HG02885 (cell line): ENCODE results near the gene ATIC.
"Not testable (repeated sequence)": the region's sequence is repeated elsewhere in the genome, so short reads cannot be mapped to it uniquely, and the experiment has no call there.

Experiments used
- ATAC-seq: cut with Tn5 transposase; IDR thresholded peaks from one replicate; pipeline ENCODE4 v1.9.1; 2021; ENCODE audit warnings: mild to moderate bottlenecking; ENCODE audit not compliant: unreplicated experiment, poor library complexity

Gene ATIC

DNA sequence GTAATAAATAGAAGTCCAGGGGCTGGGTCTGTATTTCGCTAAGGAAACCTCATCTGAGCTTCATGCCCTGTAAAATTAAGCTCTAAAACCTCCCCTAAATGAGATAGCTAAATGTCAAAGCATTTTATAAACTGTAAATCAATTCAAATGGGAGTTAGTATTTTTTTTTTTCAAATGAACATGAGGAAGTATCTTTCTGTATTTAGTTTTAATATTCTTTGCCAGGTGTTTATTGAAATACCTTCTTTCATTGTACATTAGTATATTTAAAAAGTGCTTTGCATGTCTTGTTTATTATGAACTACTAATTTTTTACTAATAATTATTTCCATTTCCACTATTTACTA, 47.7 kb downstream of the ATIC start:
- ATAC-seq, result no peak

DNA sequence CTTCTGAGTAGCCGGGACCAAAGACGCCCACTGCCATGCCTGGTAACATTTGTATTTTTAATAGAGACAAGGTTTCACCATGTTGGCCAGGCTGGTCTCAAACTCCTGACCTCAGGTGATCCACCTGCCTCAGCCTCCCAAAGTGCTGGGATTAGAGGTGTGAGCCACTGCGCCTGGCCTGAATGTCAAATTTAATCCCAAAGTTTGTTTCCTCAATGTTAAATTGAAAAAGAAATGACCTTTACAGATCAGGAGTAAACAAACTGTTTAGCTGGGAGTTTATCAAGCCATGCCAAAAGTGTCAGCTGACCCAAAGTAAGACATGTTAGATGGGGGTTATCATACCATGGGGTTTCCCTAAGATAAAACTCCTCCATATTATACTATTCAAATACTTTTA, 48.2 kb downstream of the ATIC start:
- ATAC-seq, result not testable (repeated sequence)

DNA sequence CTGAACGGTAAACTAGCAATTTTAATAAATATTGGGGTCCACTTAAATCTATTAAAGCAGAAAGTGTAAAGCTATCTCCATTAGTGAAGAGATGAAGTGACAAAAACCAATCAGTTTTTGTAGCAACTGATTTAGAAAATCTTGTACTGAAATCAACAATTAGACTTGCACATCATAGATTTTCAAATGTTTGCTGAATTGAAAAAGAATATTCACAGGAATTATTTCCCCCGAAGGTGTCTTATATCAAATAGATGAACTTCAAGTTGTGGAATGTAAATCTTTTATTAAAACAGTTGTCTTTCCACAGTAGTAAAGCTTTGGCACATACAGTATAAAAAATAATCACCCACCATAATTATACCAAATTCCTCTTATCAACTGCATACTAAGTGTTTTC, 48.7 kb downstream of the ATIC start:
- ATAC-seq, result no peak

DNA sequence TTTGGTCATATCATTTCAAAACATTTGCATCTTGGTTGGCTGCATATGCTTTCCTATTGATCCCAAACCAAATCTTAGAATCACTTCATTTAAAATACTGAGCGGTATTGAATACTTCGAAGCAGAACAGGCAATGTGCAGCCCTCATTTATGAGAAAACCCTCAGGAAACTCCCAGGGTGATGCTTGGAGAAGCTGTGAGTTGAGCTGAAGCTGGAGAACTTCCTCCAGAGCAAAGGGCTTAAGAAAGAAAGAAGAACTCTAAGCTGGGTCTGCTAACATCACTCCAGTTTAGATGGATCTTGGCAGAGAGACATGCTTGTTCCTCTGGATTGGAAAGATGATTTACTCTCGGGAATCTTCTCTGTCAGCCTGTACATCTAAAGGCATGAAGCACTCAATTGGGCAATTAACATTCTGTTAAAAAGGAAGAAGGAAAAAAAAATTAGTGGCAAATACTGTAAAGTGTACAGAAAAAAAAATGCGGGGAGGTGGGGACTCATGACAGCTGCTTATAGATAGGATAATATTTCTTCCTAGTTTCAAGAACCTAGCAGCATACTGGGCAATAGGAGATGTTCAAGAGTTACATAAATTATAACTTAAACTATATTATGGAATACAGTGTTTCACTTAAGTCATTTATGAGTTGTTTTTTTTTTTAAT, 49.5 kb downstream of the ATIC start:
- ATAC-seq, result no peak

DNA sequence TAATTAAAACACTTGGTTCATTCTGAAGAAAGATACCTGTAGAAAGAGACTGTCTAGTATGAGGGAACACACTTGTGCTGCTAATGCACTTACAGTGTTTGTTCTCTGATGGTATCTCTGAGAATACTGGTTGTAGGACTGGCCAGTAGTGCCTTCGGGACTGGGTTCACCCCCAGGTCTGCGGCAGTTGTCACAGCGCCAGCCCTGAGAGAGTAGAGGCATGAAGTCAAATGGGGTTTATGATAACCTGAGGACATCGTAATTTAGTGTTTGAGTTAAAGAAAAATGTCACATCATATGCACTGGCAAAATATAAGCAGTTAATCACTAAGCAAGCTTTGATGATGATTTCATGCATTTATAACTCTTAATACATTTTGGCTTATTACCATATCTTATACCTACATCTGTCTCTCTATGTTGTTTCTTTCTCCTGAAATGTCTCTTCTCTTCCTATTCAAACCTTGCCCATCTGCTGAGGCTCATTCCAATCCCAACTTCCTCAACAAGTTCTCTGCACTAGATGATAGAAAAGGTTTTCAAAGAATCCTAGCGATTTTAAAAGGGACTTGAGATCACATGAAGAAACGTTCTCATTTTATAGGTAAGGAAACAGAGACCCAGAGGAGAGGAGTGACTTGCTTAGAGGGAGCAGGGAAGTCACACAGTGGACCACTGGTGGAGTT, 50.2 kb downstream of the ATIC start:
- ATAC-seq, result no peak

DNA sequence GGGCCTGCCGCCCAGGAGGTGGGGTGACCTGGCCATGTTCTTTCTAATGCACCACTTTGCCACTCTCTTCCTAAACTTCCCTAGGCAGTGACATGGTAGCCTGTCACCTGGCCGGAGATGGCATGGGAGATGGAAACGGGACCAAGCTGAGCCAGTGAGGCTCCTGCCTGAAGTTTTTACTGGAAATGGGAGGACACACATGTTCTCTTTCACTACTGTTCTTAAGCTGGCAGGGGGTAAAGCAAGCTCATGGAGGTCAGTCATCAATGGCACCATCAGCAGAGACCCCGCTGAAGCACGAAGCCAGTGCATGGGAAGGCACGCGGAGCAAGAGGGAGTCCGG, 50.7 kb downstream of the ATIC start:
- no peak for ATAC-seq

DNA sequence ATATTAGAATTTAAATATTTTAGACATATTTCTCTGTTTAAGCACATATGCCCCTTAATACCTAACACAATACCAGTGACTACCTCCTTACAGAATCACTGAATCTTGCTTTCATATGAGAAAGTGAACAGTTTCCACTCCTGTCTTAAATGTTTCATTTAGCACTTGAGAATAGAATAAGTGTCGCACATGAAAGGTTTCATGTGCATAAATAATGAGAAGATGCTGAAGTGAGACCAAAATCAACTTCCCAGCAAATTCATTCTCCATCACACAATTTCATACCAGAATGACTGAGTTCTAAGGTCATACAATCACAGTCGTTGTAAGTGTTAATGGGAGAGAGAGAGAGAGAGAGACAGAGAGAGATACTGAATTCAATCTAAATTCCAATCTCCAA, 51.2 kb downstream of the ATIC start:
- ATAC-seq, result no peak

DNA sequence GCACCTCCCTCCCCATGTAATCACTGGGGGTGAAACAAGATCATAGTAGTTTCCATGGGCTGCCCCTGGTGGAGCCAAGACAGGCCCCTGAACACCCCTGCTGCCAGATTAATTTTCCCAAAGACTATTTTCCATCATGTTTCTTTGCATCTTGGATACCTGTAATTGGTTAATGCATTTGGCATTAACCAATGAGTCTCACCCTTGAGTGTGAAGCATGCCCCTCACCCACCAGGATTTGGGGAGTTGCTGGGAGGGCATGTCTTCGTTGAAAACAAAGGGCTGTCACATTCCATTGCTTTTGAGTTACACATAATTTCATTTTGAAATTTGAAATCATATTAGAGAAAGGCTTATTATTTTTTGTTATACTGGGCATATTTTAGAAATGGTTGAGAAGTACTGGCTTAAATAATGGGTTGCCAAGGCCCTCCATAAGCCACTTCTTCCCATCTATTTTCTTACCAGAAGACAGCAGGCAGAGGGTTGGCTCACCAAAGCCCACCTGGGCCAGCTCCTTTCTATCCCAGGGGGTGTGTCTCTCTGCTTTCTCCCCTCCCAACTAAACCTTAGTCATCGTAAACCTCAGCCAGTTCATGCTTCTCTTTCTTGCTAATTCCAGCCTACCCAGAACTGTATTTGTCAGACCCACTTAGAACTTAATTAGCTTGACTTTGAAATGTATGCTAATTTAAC, 51.8 kb downstream of the ATIC start:
- no peak for ATAC-seq

DNA sequence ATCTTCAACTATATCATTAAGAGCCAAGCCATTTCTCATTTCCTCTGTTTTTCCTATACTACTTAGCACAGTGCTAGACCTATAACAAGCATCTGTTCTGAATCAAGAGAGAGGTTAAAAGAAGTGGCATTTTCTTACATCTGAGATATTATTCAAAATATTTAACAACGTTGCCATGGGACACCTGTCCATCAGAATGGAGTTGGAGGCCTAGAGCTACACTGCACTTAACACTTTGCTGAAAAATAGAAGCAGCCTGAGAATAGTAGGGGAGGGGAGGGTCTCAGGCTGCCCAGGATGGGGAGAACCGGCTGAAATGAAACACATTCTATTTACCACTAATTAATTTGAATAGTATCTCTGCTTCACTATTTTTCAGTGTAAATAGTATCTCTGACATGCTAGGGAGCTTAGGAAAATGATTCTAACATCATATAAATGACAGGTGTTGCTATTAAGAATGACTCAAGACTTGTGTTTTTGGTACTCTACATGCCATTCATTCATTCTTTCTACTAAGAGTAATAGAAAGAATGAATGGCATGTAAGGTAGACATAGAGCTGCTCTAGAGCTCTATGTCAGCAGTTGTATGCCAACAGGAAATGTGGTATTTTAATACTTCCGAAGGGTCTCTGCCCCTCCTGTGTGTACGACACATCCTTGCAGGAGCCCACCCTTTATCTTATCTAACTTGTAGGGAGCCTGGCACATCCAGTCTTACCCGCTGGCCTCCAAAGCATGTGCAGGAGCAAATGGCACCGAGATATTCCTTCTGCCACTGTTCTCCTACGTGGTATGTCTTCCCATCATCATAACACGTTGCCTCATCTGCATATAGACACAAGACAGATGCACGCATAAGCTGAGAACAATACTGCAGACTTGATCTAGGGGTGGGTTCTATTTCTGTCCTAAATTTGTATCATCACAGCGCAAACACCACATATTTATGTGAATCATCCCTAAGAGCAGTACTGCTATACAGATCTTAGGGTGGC, 52.6 kb downstream of the ATIC start:
- ATAC-seq, result no peak

DNA sequence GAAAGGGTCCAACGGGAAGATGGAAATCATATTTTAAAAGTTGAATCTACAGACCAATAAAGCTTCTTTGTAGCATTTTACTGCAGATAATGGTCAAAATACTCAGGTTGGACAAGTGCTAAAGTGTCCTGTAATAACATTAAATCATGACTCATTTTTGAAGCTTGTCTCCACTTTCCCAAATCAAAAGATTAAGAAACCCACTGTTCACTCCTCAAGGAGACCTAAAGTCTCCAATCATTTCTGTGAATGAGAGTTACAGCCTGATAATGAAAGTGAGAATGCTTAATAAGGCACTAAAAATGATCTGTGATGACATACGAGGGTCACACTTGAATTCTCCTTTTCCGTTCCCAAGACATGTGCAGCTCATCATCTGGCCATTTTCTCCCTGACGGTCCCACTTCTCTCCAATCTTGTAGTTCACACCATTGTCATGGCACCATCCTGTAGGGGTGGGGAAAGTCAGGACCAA, 53.4 kb downstream of the ATIC start:
- ATAC-seq, result no peak

DNA sequence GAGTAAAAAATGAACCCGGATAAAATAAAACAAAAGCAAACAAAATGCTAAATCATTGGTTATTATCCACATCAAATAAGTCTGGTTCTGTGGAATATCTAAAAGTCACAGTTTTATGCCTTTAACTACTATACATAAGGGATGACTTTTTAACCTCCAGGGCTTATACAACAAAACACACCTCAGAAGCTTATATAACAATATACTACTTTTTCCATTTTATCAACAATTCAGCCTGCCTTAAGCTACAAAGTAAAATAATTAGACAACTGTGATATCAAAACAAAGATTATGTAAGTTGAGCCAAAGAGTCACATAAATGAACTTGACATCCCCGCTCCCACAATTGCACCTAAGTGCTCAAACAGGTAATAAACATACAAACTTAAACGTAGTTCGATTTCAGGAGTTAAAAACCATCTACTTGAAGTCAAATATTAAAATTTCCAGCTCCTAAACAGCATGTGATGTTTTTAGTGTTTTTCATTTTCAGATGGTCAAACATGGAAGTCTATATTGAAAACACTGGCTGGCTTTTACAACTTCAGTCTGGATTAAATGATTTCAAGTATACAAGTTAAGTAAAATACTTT, 54.7 kb downstream of the ATIC start:
- no peak for ATAC-seq

DNA sequence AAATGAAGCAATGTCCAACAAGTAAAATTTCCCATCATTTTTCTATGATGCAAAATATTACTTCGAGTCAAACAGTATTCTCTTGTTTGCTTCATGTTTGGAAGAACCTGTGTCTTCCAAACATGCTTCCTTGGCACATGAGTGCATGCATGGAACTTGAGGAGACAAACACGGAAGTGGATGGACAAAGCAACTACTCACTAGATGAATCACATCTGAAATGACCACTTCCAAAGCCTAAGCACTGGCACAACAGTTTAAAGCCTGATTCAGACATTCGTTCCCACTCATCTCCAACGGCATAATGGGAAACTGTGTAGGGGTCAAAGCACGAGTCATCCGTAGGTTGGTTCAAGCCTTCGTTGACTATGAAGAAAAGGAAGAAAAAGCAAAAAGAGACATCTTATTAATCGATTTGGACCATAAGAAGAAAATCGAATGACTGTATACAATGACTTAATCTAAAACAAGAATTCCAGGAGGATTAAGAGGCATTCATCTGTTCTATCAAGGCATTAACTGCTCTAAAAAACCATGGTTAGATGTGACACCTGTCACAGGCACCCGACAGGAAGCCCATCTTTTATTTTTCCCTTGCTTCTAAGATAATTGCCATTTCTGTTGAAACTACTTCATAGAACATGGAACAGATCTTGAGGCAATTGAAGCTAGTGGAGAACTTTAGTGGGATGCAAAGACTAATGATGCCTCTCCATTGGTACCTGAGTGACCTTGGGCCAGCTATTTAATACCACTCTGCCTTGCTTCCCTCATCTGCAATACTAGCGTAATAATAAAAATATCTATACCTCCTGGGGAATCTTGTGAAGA, 56.0 kb downstream of the ATIC start:
- no peak for ATAC-seq

DNA sequence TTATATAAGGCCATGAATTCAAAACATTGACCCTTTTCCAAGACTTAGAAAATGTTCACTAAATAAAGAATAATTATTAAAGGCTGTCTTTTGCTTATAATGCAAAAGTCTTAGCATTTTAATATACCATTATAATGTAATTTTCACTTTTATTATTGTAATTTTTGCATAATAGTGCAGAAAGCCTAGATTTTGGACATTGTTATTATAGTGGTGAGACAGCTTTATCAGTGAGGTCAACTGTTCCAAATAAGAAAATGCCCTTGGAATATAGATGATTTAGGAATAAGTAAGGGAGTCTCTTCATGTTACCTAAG, 56.6 kb downstream of the ATIC start:
- no peak for ATAC-seq

DNA sequence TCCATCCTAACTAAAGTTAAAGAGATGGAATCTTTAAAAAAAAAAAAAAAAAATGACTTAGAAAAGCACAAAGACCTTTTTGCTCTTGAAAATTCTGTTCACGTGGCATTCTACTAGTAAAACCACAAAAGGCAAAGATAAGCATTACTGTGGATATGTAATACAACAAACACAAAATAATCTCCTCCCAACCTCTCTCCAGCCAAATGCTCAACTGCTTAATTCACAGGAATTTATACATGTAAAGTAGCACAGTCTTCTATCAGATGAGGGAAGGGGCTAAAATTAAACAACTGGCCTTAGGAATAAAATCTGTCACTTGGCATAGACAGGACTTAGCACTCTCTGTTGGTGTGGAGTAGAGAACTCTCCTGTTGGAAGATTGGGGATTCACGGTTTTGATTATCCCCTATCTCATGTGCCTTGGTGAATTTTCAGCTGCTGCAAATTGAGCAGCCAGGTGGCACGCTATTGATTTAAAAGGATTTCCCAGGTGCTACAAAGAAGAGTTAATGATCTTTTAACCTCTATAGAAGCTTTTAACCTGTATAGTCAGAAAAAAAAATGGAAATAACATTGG, 57.4 kb downstream of the ATIC start:
- no peak for ATAC-seq

DNA sequence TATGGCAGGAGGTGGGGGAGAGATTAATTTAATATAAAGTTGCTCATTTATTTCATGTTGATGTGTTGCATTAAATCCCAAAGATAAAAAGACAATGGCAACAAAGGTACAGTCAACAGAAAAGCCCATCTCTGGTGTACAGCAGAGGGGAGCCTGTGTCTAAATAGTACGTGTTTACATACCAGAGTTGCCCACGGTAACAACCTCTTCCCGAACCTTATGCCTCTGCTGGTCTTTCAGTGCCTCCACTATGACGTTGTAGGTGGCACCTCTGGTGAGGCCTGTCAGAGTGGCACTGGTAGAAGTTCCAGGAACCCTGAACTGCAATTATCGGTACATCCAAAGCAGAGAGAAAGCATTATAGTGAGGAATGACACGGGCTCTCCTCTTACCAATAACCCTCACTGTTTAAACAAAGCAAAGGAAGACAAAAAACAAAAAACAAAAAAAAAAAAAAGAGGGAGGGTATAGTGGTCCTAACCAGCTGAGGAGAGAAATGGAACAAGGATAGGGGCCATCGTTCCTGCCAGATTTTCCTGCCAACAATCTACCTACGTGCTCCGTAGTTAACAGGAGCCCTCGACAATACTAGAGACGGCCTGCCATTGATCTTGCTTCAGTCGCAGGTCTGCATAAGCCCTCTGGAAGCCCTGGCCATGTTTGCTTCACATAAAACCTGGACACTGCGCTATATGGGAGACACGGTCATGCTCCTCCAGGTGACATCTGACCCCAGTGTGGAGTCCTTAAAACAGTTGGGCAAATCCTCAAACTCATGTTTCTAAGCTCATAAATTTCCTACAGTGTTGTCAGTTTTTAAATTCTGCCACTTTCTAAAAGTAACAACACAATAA, 58.5 kb downstream of the ATIC start:
- no peak for ATAC-seq

DNA sequence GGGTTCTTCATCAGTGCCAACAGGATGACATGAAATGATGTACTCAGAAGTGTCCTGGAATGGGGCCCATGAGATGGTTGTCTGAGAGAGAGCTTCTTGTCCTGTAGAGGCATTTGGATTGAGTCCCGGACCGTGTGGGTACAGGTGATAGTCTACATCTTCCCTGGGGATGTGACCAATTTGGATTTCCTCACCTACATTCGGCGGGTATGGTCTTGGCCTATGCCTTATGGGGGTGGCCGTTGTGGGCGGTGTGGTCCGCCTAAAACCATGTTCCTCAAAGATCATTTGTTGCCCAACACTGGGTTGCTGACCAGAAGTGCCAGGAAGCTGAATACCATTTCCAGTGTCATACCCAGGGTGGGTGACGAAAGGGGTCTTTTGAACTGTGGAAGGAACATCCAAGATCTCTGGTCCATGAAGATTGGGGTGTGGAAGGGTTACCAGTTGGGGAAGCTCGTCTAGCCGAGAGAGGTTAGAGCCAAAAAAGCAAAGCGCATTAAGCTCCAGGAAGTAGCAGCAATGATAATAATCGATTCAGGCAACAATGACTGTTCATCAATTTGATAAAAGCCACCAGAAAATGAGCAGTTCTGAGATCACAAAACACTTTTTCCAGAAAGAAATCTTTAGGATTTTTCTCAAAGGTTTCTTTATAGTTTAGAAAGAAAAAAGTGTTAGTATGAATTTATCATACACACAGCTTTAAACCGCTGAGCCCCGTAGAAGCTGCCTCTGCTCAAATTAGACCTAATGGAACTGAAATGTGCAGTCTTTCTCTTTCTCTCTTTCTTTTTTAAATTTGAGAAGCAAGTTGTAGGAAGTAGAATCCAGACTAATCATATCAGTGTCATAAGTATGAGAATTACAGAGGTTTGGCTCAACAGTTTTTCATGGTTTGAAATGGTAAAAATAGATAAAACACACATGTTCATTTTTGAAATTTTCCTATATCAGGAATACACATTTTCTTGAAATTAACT, 60.3 kb downstream of the ATIC start:
- ATAC-seq, result no peak

DNA sequence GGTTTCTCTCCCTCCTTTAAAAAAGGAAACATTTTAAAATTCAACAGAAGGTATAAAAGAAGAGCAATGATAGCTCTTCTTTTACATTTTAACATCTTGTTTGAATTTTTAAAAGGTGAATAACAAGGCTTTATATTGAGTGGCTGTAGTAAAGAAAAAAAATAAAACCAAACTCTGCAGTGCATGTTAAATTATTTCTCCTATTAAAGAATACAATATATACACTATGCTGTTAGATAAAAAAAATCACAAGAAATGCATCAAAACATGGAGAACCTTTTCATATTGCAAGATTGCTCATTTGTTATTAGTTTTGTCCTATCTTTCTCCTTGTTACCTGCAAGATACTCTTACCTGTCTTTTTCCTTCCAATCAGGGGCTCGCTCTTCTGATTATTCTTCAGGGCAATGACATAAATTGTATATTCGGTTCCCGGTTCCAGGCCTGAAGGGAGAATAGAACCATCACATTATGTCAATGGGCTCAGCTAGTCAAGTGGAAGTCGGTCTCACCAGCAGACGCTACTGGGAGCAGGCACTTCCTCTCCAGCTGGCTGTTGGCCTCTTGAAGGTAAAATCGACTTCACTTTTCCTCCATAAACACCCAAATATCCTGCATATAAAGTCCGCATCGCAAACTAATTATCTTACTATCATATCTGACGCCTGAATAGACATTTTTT, 61.2 kb downstream of the ATIC start:
- ATAC-seq, result no peak
